Peyer's patch (tissue), 4 donors: ENCODE measurements around the gene ACLY. TPM values are rescaled to one million over a fixed set of nuclear protein-coding genes. Genes with fewer than 3 reads are reported as not detected.

Experiments used
- DNase-seq, 3 donors: peaks; one replicate each; pipeline ENCODE4 v3.0.0-alpha.2; 2017 to 2019
- H3K27ac ChIP-seq, 4 donors: fragments of 200-600 bp; sonication (generic); one replicate each; pipeline ENCODE4 v1.5.1; 2016 to 2019
- H3K27me3 ChIP-seq, 2 donors: fragments of 200-600 bp; sonication (generic); one replicate each; pipeline ENCODE4 v1.5.1; 2019
- H3K36me3 ChIP-seq, 3 donors: fragments of 200-600 bp; sonication (generic); one replicate each; pipeline ENCODE4 v1.5.1; 2016 to 2019
- H3K4me1 ChIP-seq, 4 donors: fragments of 200-600 bp; sonication (generic); one replicate each; pipeline ENCODE4 v1.5.1; 2016 to 2019
- H3K4me3 ChIP-seq, 4 donors: fragments of 200-600 bp; sonication (generic); 1 replicate in 3 of 4; 2 replicates in 1 of 4; pipeline ENCODE4 v1.5.1; 2016 to 2019; ENCODE audit warnings: mild to moderate bottlenecking in 1 of 4
- H3K9me3 ChIP-seq, 4 donors: fragments of 200-600 bp; sonication (generic); one replicate each; pipeline ENCODE4 v1.5.1; 2016 to 2019; ENCODE audit warnings: mild to moderate bottlenecking in 1 of 4
- CTCF ChIP-seq, 6 experiments: fragments of 450-650 bp in 4 of 6; fragments of 200-600 bp in 2 of 6; sonication (generic) in 1 of 6; IDR thresholded peaks; one replicate each; pipeline ENCODE4 v1.5.1; 2017 to 2019; ENCODE audit warnings: antibody characterized with exemption in 6 of 6, mild to moderate bottlenecking in 3 of 6, moderate library complexity in 1 of 6
- POLR2A ChIP-seq, 2 donors: fragments of 450-650 bp; IDR thresholded peaks; one replicate each; pipeline ENCODE4 v1.5.1; 2017; ENCODE audit warnings: antibody characterized with exemption in 2 of 2, mild to moderate bottlenecking in 2 of 2, moderate library complexity in 2 of 2
- total RNA-seq, 4 donors: library from RNA; depleted of rRNA; stranded (reverse); fragments of >200 nt; gene quantifications; one replicate each; pipeline ENCODE4 v1.1.0, GENCODE V29; 2016

Gene ACLY
- total RNA-seq, 4 donors from 2014 or later, result 54.5 to 108 (median 74.0) TPM

- H3K4me3 ChIP-seq, result no peak overlapping the region
- H3K9me3 ChIP-seq, result no peaks in the 10 kb centered on the region
- H3K36me3 ChIP-seq, result no peaks in the 10 kb centered on the region
- H3K4me1 ChIP-seq, result peaks cover 0 to 4% (median 0%) of the 10 kb centered on the region in 4 donors
- DNase-seq, result no peak
- no peaks in the 10 kb centered on the region for H3K27me3 ChIP-seq
- H3K27ac ChIP-seq, result no peak overlapping the region
- TF ChIP-seq POLR2A (IDR thresholded peaks at IDR 0.05) (no peak), CTCF (IDR thresholded peaks at IDR 0.05) (no peak)
Observed at GRCh38 chr17:41943492-41943891, 24.7 kb upstream of the ACLY start.

GRCh38 chr17:41942626-41943373 is 24.0 kb upstream of the ACLY start:
- no peak for DNase-seq
- TF ChIP-seq CTCF (IDR thresholded peaks at IDR 0.05), result no peak
- no peak for TF ChIP-seq POLR2A (IDR thresholded peaks at IDR 0.05)
- Histone ChIP-seq H3K27me3 (no peaks in the 10 kb centered on the region), H3K36me3 (no peaks in the 10 kb centered on the region), H3K9me3 (no peaks in the 10 kb centered on the region), H3K4me1 (peaks cover 0 to 4% (median 0%) of the 10 kb centered on the region in 4 donors), H3K4me3 (no peak overlapping the region), H3K27ac (no peak overlapping the region)

- DNase-seq, result no peak
- no peaks in the 10 kb centered on the region for H3K9me3 ChIP-seq
- no peak overlapping the region for H3K4me3 ChIP-seq
Observed at GRCh38 chr17:41941168-41941567, 22.4 kb upstream of the ACLY start.

GRCh38 chr17:41939693-41940090 is 20.9 kb upstream of the ACLY start:
- H3K36me3 ChIP-seq, result no peaks in the 10 kb centered on the region
- H3K9me3 ChIP-seq, result no peaks in the 10 kb centered on the region
- no peak overlapping the region for H3K4me3 ChIP-seq
- H3K27ac ChIP-seq, result no peak overlapping the region
- H3K27me3 ChIP-seq, result no peaks in the 10 kb centered on the region
- DNase-seq, result no peak
- TF ChIP-seq POLR2A (IDR thresholded peaks at IDR 0.05), result no peak
- no peak for TF ChIP-seq CTCF (IDR thresholded peaks at IDR 0.05)
- H3K4me1 ChIP-seq, result peaks cover 0 to 4% (median 0%) of the 10 kb centered on the region in 4 donors

More at GRCh38 chr17:41941168-41941567, 22.4 kb upstream of the ACLY start:
- TF ChIP-seq POLR2A (IDR thresholded peaks at IDR 0.05) (no peak), CTCF (IDR thresholded peaks at IDR 0.05) (no peak)
- no peaks in the 10 kb centered on the region for H3K36me3 ChIP-seq
- no peak overlapping the region for H3K27ac ChIP-seq
- H3K4me1 ChIP-seq, result peaks cover 0 to 4% (median 0%) of the 10 kb centered on the region in 4 donors
- no peaks in the 10 kb centered on the region for H3K27me3 ChIP-seq

- peaks cover 0 to 4% (median 0%) of the 10 kb centered on the region in 4 donors for H3K4me1 ChIP-seq
- no peaks in the 10 kb centered on the region for H3K36me3 ChIP-seq
Observed at GRCh38 chr17:41939044-41939692, 20.4 kb upstream of the ACLY start.

More at GRCh38 chr17:41939044-41939692, 20.4 kb upstream of the ACLY start:
- H3K9me3 ChIP-seq, result no peaks in the 10 kb centered on the region
- no peak overlapping the region for H3K4me3 ChIP-seq
- TF ChIP-seq POLR2A (IDR thresholded peaks at IDR 0.05) (no peak), CTCF (IDR thresholded peaks at IDR 0.05) (no peak)
- H3K27me3 ChIP-seq, result no peaks in the 10 kb centered on the region
- no peak overlapping the region for H3K27ac ChIP-seq
- no peak for DNase-seq
